ENCODE results near the gene MYO16. TPM values are rescaled to one million over a fixed set of nuclear protein-coding genes. Genes with fewer than 3 reads are reported as not detected.
"Not testable (repeated sequence)": the region's sequence is repeated elsewhere in the genome, so short reads cannot be mapped to it uniquely, and the experiment has no call there.

The MYO16 gene
- total RNA-seq, 1 experiment from 2014 or later: 0.04 TPM

GRCh38 chr13:108889324-108889984 is 260.0 kb downstream of the MYO16 start:
- no peak for DNase-seq (ENCODE audit: low spot score)

- DNase-seq (ENCODE audit: low spot score): peak; percentile 27
Measured at GRCh38 chr13:108895220-108895704, 265.9 kb downstream of the MYO16 start.

GRCh38 chr13:108897955-108898354 is 268.5 kb downstream of the MYO16 start:
- DNase-seq (ENCODE audit: low spot score): no peak

GRCh38 chr13:108902405-108903155 is 273.2 kb downstream of the MYO16 start:
- no peak for DNase-seq (ENCODE audit: low spot score)

GRCh38 chr13:108903613-108904012 is 274.2 kb downstream of the MYO16 start:
- DNase-seq (ENCODE audit: low spot score): no peak

- DNase-seq (ENCODE audit: low spot score): no peak
Measured at GRCh38 chr13:108911807-108912206, 282.4 kb downstream of the MYO16 start.

DNA sequence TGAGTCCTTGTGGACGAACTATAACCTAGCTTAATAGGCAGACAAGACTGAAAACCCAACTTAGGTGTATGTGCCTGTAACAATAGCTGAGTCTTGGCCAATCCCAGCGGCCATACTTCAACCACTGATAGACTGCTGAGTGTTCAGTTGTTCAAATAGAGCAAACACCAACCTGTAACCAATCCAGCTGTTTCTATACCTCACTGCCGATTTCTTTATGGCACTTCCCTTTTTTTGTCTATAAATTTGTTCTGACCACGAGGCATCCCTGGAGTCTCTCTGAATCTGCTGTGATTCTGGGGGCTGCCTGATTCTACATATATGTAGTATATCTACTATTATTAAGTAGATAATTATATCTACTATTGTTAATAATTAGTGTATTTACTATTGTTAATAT is 284.3 kb downstream of the MYO16 start:
- DNase-seq (ENCODE audit: low spot score): not testable (repeated sequence)

DNA sequence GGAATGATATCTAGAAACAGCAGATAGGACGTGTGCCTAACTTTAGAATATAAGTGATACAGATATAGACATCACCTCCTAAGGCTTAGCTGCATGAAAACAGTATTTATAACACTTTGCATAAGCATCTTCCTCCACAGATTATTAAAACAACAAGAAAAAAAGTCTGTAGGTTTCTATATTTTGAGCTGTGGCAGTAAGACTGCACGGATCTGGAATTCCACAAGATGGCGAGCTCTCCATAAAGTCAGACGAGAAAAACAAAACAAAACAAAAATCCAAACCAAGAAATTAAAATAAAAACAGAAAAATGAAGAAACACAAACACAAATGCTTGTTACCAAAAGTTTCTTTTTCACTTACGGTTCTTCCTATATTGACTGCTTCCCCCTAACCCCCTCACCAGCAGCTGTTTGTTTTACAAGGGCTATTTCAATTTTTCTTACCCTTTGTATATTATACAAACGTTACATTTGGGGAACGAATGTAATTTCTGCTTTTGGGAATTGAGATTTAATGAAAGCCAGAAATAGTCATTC is 285.8 kb downstream of the MYO16 start:
- peak; percentile 16 for DNase-seq (ENCODE audit: low spot score)

DNA sequence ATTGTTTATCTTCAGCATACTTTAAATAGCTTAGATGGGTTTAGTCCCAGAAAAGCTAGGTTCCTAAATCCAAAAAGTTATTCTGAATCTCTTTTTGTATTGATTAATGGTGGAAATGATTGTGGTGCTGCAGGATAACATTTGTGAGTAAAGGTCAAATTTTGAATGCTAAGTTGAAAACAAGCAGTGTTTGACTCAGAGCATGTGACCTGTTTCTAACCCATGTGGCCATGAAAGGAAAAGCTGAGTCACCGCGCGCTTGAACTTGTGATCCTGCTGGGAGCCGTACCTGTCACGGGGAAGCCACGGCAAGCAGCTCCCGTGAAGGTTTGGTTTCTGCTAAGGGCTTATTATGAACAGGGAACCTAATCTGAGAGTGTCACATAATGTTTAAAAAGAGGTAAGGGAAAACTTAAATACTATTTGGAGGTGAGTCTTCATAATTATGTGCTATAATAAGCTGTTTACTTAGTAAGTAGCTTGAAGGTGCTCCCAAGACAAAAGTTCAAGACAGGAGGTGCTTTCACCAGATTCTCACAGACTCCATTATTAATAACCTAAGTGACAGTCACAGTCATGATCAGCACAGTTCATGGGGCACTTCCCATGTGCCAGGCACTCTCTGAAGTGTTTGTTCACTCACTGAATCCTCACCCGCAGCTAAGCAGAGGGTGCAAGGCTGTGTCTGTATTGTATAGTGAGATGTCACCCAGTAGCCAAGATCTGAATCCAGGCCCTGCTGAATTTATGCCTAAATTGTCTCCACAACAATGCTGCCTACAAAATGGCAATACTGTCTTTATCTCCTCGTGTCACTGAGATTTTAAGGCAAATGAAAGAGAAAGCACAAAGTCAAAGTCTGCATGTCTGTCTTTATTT is 286.5 kb downstream of the MYO16 start:
- peak; percentile 91 for DNase-seq (ENCODE audit: low spot score)

DNA sequence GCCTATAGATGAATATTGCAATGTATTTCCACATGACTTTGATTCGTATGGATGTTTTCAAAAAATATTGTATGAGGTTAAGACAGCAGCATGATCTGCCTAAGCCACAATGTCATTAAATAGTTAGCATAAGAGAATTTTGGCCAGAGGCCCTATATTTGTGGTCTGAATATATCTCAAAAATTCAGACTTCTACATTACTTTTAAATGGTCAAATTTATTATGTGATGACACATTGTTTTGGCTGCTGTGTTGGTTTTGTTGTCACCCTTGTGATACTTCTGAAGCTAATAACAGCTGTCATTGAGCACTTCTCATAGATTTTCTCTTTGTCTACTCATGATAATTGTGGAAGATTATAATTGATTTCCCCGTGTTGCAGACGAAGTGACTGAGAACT is 288.2 kb downstream of the MYO16 start:
- no peak for DNase-seq (ENCODE audit: low spot score)

GRCh38 chr13:108919036-108919907 is 289.9 kb downstream of the MYO16 start:
- DNase-seq (ENCODE audit: low spot score): no peak

- no peak for DNase-seq (ENCODE audit: low spot score)
Measured at GRCh38 chr13:108920137-108920536, 290.7 kb downstream of the MYO16 start.

- DNase-seq (ENCODE audit: low spot score): no peak
Measured at GRCh38 chr13:108921238-108921637, 291.8 kb downstream of the MYO16 start.

- DNase-seq (ENCODE audit: low spot score): no peak
Measured at GRCh38 chr13:108922108-108922507, 292.7 kb downstream of the MYO16 start.

DNA sequence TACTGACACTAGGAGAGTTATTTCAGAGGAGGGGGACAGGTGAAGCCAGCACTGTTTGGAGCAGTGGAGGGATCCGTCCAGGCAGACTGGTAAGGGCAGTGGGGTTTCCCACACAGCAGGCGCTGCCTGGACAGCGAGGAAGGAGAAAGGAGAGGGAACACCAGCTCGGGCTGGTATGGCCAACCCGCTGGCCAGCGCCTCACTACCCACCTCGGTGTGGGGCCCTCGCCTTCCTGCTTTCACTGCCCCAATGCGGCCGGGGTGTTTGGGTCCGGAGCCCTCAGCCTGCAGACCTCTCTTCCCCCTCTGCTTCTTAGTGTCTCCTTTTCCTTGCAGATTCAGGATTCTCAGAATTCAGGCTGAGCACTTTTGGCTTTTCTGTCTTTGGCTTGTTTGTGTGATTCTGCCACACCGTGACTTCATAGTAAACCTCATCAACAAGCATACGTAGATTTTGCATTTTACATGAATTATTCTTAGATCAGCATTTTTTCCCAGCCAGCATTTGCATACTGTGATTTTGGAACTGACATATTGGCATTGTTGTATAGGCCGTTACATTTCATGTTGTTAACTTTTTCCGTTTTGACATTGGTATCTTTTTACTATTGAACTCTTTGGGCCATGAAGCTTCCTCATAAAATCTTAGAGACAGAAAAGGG is 294.1 kb downstream of the MYO16 start:
- DNase-seq (ENCODE audit: low spot score): no peak

GRCh38 chr13:108924134-108924533 is 294.7 kb downstream of the MYO16 start:
- DNase-seq (ENCODE audit: low spot score): peak; percentile 9

DNA sequence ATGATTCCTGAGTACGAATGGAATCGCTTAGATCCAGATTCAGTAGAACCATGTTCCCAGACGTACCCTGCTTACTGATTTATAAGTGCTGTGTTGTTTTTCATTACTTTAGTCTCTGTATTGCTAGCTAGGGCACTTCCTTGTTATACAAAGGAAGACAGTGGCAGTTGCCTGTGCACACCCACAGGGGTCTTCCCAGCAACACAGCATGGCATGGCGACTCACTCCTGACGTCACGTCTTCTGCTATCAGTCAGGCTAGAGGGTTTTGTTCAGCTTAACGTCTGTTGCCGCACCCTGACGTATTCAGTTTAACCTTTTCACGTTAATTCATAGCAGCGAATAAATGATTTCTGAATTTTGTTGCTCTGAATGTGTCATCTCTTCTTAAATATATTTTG is 295.1 kb downstream of the MYO16 start:
- DNase-seq (ENCODE audit: low spot score): no peak

DNA sequence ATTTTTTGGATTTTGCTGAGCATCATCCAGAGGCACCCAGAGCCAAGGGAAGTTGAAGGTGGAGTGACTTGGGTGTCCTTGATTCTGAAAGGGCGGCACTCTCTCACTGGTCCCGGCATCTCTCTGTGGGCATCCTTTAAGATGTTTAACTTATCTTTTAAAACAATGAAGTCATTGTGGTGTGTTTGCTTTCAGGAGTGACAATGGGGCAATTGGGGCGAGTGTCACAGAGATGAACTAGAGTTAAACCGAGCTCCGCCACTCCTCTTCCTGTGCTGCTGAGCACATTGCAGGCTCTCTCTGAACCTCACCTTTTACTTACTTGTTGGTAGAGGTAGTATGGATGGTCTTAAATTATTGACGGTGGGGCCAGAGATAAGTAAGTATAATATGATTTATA is 295.7 kb downstream of the MYO16 start:
- DNase-seq (ENCODE audit: low spot score): no peak

DNA sequence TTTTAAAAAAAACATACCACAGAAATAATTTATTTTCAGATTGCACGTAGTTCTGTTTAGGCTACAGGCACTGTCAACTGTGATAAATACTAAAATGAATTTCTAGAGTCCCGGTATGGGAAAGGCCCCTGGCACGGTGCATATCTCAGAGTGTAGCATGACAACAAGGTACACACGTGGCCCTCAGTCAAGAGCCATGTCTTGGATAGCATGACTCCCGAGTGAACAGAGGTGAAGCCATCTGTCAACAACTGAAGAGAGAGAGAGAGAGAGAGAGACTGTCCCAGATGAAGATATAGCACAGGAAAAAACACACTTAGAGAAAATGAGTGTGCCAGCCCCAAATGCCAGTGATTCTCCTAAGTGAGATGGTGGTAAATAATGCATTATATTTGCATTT is 297.5 kb downstream of the MYO16 start:
- DNase-seq (ENCODE audit: low spot score): no peak

DNA sequence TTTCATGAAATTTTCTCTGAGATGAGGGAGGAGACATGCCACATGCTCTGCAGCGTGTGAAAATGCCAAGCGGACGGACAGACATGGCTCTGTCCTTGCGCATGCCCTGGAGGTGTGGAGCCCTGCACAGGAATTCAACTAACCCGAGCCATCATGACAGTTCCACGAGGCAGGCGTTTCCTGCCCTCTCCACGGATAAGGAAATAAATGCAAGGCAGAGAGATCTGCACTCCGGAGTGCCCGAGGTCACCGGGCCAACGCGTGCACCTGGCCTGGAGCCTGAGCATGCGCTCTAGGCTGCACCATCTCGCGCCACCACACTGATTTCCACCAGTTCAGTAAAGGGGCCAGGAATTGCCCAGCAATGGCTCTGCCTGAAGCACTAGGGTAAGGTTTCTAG is 298.2 kb downstream of the MYO16 start:
- no peak for DNase-seq (ENCODE audit: low spot score)

Measured in H4 (cell line).